ENCODE measurements around the gene PTH2R. TPM values are rescaled to one million over a fixed set of nuclear protein-coding genes. Genes with fewer than 3 reads are reported as not detected.

PTH2R gene
- total RNA-seq, 1 experiment from 2014 or later, result 0.12 TPM

DNA sequence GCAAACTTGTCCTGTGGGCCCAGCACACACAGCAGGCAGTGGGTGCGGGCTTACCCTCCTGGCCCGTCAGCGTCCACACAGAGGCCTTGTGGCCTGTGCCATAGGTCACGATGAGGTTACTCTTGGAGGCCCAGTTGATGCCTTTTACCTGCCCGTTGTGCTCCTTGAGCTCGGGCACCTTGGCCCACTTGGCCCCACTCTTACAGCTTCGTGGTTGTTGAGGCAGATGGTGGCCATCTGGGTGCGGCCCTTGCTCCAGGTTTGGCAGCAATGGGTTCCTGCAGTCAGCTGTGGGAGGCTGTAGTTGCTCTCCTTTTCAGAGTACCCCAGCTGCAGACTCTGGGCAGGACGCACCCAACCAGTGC is 45.5 kb upstream of the PTH2R start:
- Histone ChIP-seq H2AFZ (ENCODE audit: low read depth, low read length, poor library complexity, severe bottlenecking) (no peak overlapping the region), H3K36me3 (ENCODE audit: control insufficient read depth in 1 of 2, insufficient read depth in 2 of 2, low read length in 2 of 2) (0 out of 4 replicates have a peak, but pooled peaks cover 0 to 3% of the 10 kb centered on the region in 2 experiments), H3K79me2 (ENCODE audit: insufficient read depth, low read length) (no peaks in the 10 kb centered on the region), H3K4me1 (ENCODE audit: control insufficient read depth in 1 of 2, insufficient read depth in 2 of 2, low read length in 2 of 2) (0 out of 4 replicates have a peak, but pooled peaks cover 0 to 3% of the 10 kb centered on the region in 2 experiments), H3K27ac (ENCODE audit: low read depth, low read length) (no peak overlapping the region), H3K4me3 (replicated peaks in 1 of 2; ENCODE audit: low read depth in 1 of 2, low read length in 2 of 2) (no peak overlapping the region), H3K4me2 (ENCODE audit: low read length) (no peak overlapping the region), H3K9ac (ENCODE audit: low read length) (no peak overlapping the region), H4K20me1 (ENCODE audit: insufficient read depth) (no peaks in the 10 kb centered on the region), H3K9me2 (ENCODE audit: insufficient read depth) (no peaks in the 10 kb centered on the region), H3K9me3 (ENCODE audit: control insufficient read depth in 1 of 2, insufficient read depth in 1 of 2, low read depth in 1 of 2, low read length in 2 of 2) (no peaks in the 10 kb centered on the region), H3K27me3 (ENCODE audit: insufficient read depth, low read length) (no peaks in the 10 kb centered on the region)
- POLR2A ChIA-PET, result no interaction called here
- CTCF ChIA-PET, result no interaction called here
- intact Hi-C loops (cut with micrococcal nuclease), result no loop called here
- ATAC-seq, result no peak
- DNase-seq (ENCODE audit: low read depth, low spot score), result no peak
- BruUV-seq (replicated peaks), result no TSS peak
- no peak for TF ChIP-seq TCF7L2 (IDR thresholded peaks at IDR 0.05; ENCODE audit: borderline replicate concordance, extremely low read depth, insufficient read depth, insufficient read length)
- no peak for TF ChIP-seq CBX3 (IDR thresholded peaks at IDR 0.05; ENCODE audit: low read depth)
- TF ChIP-seq FOSL1 (IDR thresholded peaks at IDR 0.05; ENCODE audit: low read depth), result no peak
- no peak for TF ChIP-seq SP1 (IDR thresholded peaks at IDR 0.05; ENCODE audit: low read depth)
- TF ChIP-seq EZH2phosphoT487 (IDR thresholded peaks at IDR 0.05; ENCODE audit: borderline replicate concordance), result no peak
- TF ChIP-seq, protein P1, sequence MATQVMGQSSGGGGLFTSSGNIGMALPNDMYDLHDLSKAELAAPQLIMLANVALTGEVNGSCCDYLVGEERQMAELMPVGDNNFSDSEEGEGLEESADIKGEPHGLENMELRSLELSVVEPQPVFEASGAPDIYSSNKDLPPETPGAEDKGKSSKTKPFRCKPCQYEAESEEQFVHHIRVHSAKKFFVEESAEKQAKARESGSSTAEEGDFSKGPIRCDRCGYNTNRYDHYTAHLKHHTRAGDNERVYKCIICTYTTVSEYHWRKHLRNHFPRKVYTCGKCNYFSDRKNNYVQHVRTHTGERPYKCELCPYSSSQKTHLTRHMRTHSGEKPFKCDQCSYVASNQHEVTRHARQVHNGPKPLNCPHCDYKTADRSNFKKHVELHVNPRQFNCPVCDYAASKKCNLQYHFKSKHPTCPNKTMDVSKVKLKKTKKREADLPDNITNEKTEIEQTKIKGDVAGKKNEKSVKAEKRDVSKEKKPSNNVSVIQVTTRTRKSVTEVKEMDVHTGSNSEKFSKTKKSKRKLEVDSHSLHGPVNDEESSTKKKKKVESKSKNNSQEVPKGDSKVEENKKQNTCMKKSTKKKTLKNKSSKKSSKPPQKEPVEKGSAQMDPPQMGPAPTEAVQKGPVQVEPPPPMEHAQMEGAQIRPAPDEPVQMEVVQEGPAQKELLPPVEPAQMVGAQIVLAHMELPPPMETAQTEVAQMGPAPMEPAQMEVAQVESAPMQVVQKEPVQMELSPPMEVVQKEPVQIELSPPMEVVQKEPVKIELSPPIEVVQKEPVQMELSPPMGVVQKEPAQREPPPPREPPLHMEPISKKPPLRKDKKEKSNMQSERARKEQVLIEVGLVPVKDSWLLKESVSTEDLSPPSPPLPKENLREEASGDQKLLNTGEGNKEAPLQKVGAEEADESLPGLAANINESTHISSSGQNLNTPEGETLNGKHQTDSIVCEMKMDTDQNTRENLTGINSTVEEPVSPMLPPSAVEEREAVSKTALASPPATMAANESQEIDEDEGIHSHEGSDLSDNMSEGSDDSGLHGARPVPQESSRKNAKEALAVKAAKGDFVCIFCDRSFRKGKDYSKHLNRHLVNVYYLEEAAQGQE (IDR thresholded peaks at IDR 0.05; ENCODE audit: low read depth), result no peak
- TF ChIP-seq EGR1 (IDR thresholded peaks at IDR 0.05; ENCODE audit: low read depth), result no peak
- TF ChIP-seq, protein P2, sequence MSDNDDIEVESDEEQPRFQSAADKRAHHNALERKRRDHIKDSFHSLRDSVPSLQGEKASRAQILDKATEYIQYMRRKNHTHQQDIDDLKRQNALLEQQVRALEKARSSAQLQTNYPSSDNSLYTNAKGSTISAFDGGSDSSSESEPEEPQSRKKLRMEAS (IDR thresholded peaks at IDR 0.05), result no peak
- no peak for TF ChIP-seq SRF (IDR thresholded peaks at IDR 0.05; ENCODE audit: low read depth)
- no peak for TF ChIP-seq POLR2A (IDR thresholded peaks at IDR 0.05; ENCODE audit: borderline replicate concordance, extremely low read depth, insufficient read depth, insufficient read length)
- RAD21 ChIA-PET (ENCODE audit: low non-redundant PET in 1 of 2, low total read pairs in 2 of 2, uncharacterized antibody in 2 of 2, unreplicated experiment in 2 of 2), result no interaction called here

Data from HCT116 (cell line).